Middle frontal gyrus (tissue), 1 donor: ENCODE measurements around the gene TMEM217.

Experiments
- DNase-seq: peaks from one replicate; pipeline ENCODE4 v3.0.0-alpha.2; 2015; ENCODE audit warnings: low spot score; ENCODE audit errors: extremely low spot score

The TMEM217 gene

GRCh38 chr6:37280162-37280887 is 22.4 kb upstream of the TMEM217 start:
- no peak for DNase-seq

- DNase-seq, result no peak
Observed at GRCh38 chr6:37279366-37280134, 21.6 kb upstream of the TMEM217 start.

GRCh38 chr6:37277001-37277409 is 19.1 kb upstream of the TMEM217 start:
- DNase-seq, result no peak

GRCh38 chr6:37275350-37275749 is 17.4 kb upstream of the TMEM217 start:
- DNase-seq, result no peak

GRCh38 chr6:37273690-37274089 is 15.7 kb upstream of the TMEM217 start:
- DNase-seq, result no peak

- DNase-seq, result no peak
Observed at GRCh38 chr6:37272834-37273566, 15.1 kb upstream of the TMEM217 start.

GRCh38 chr6:37269105-37269504 is 11.2 kb upstream of the TMEM217 start:
- DNase-seq, result no peak

GRCh38 chr6:37265860-37266259 is 7.9 kb upstream of the TMEM217 start:
- no peak for DNase-seq

- DNase-seq, result no peak
Observed at GRCh38 chr6:37265001-37265400, 7.1 kb upstream of the TMEM217 start.

GRCh38 chr6:37262446-37263026 is 4.6 kb upstream of the TMEM217 start:
- no peak for DNase-seq

GRCh38 chr6:37261198-37261597 is 3.3 kb upstream of the TMEM217 start:
- DNase-seq, result no peak

- DNase-seq, result no peak
Observed at GRCh38 chr6:37260444-37260843, 2.5 kb upstream of the TMEM217 start.

GRCh38 chr6:37260040-37260439 is 2.1 kb upstream of the TMEM217 start:
- no peak for DNase-seq

- no peak for DNase-seq
Observed at GRCh38 chr6:37259191-37259590, 1.2 kb upstream of the TMEM217 start.

- no peak for DNase-seq
Observed at GRCh38 chr6:37258405-37259105, 611 bp upstream of the TMEM217 start.

GRCh38 chr6:37257320-37257633 is 667 bp downstream of the TMEM217 start:
- DNase-seq, result no peak

- no peak for DNase-seq
Observed at GRCh38 chr6:37256692-37257319, 1.1 kb downstream of the TMEM217 start.

- no peak for DNase-seq
Observed at GRCh38 chr6:37254881-37255280, 3.1 kb downstream of the TMEM217 start.

- DNase-seq, result no peak
Observed at GRCh38 chr6:37253486-37254007, 4.4 kb downstream of the TMEM217 start.

- DNase-seq, result no peak
Observed at GRCh38 chr6:37251211-37251780, 6.6 kb downstream of the TMEM217 start.
